OCI-LY3 (cell line): ENCODE data around the gene CIB4.

Experiments
- EZH2phosphoT487 ChIP-seq: fragments of 200-600 bp; shearing (Covaris generic); IDR thresholded peaks from 2 replicates; pipeline ENCODE4 v1.6.1; 2018; ENCODE audit warnings: antibody characterized with exemption, mixed run types, low read depth
- TF ChIP-seq, protein P1 (sequence below): fragments of 200-600, 300-600 bp; sonication (generic); IDR thresholded peaks from 2 replicates; pipeline ENCODE4 v1.5.1; 2014; ENCODE audit warnings: antibody characterized with exemption, low read length, low read depth

DNA sequence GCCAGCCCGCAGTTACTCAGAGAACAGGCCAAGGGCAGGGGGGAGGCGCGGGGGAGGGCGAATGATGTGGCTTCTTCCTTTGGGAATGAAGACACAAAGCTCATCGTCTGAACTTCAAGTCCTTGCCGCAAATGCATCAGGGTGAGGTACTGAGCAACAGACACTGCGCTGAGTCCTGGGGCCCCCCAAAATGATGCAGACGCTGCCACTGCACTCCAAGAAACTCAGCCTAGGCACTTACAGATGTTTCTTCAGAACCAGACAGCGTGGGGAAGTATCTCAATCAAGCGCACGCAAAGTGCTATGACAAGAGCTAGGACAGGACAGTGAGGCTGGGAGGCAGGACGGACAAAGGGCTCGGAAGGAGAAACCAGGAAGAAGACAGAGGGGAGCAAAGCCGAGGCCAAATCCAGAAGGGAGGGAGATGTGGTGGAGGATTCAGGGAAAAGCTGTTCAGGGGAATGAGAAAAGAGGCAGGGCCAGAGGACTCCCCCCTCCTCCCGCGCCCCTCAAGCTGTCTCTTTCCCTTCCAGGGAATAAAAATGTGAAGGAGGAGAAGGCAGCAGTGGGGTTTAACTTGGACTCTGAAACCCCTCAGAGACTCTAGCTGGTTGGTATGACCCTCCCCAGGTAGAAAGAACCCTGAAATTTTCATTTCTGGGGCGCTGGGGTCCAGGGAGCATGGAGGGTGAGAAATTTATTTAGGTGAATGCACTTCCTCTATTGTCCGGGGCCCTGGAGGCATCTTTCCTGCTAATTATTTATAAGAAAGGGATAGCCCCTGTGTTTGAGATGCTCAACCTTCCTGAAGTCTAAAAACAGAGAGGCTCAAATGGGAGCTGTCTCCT is 34.9 kb downstream of the CIB4 start:
- TF ChIP-seq, protein P1, sequence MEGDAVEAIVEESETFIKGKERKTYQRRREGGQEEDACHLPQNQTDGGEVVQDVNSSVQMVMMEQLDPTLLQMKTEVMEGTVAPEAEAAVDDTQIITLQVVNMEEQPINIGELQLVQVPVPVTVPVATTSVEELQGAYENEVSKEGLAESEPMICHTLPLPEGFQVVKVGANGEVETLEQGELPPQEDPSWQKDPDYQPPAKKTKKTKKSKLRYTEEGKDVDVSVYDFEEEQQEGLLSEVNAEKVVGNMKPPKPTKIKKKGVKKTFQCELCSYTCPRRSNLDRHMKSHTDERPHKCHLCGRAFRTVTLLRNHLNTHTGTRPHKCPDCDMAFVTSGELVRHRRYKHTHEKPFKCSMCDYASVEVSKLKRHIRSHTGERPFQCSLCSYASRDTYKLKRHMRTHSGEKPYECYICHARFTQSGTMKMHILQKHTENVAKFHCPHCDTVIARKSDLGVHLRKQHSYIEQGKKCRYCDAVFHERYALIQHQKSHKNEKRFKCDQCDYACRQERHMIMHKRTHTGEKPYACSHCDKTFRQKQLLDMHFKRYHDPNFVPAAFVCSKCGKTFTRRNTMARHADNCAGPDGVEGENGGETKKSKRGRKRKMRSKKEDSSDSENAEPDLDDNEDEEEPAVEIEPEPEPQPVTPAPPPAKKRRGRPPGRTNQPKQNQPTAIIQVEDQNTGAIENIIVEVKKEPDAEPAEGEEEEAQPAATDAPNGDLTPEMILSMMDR, result no peak
- no peak for TF ChIP-seq EZH2phosphoT487
